ENCODE measurements around the gene EML5.

EML5 gene

GRCh38 chr14:88562831-88563686 is 229.7 kb downstream of the EML5 start, which contains the start of gene ZC3H14:
Gene ZC3H14, plus strand, starts transcription at chr14:88563037. Its CDS starts 97 bp downstream, at chr14:88563134.
- DNase-seq (ENCODE audit: low read depth in 2 of 2), result peak; percentile 74 to 78

GRCh38 chr14:88562532-88562830 is 230.3 kb downstream of the EML5 start:
- no peak for DNase-seq (ENCODE audit: low read depth in 2 of 2)
